Esophagus muscularis mucosa (tissue), 4 donors: ENCODE results near the gene RHOU. TPM values are rescaled to one million over a fixed set of nuclear protein-coding genes. Genes with fewer than 3 reads are reported as not detected.

ENCODE experiments used
- DNase-seq: peaks from one replicate; pipeline ENCODE4 v3.0.0-alpha.2; 2017; ENCODE audit errors: extremely low spot score
- H3K27ac ChIP-seq, 4 donors: fragments of 200-600 bp; sonication (generic); replicated peaks in 1 of 4; 1 replicate in 3 of 4; 2 replicates in 1 of 4; pipeline ENCODE4 v1.5.1; 2016 to 2019; ENCODE audit warnings: mild to moderate bottlenecking in 1 of 4
- H3K27me3 ChIP-seq, 4 donors: fragments of 200-600 bp; sonication (generic); one replicate each; pipeline versions ENCODE4 v1.5.1 to v1.6.0; 2016 to 2019
- H3K36me3 ChIP-seq, 4 donors: fragments of 200-600 bp; sonication (generic); one replicate each; pipeline ENCODE4 v1.5.1; 2016 to 2019
- H3K4me1 ChIP-seq, 4 donors: fragments of 200-600 bp; sonication (generic); one replicate each; pipeline ENCODE4 v1.5.1; 2016 to 2019
- H3K4me3 ChIP-seq, 4 donors: fragments of 200-600 bp; sonication (generic); 1 replicate in 2 of 4; 2 replicates in 2 of 4; pipeline ENCODE4 v1.5.1; 2016 to 2019; ENCODE audit warnings: mild to moderate bottlenecking in 4 of 4, moderate library complexity in 1 of 4
- H3K9me3 ChIP-seq, 4 donors: fragments of 200-600 bp; sonication (generic); 1 replicate in 3 of 4; 2 replicates in 1 of 4; pipeline ENCODE4 v1.5.1; 2016 to 2019
- CTCF ChIP-seq, 3 experiments: fragments of 200-600 bp in 2 of 3; fragments of 450-650 bp in 1 of 3; sonication (generic) in 2 of 3; IDR thresholded peaks; one replicate each; pipeline ENCODE4 v1.5.1; 2017 to 2019; ENCODE audit warnings: antibody characterized with exemption in 3 of 3, mild to moderate bottlenecking in 2 of 3, moderate library complexity in 1 of 3
- EP300 ChIP-seq: sonication (generic); formaldehyde crosslinking; IDR thresholded peaks from one replicate; pipeline ENCODE4 v1.6.1; 2017; ENCODE audit warnings: antibody characterized with exemption
- POLR2A ChIP-seq: fragments of 450-650 bp; IDR thresholded peaks from one replicate; pipeline ENCODE4 v1.6.1; 2017; ENCODE audit warnings: antibody characterized with exemption, moderate library complexity, mild to moderate bottlenecking, low read depth
- POLR2AphosphoS5 ChIP-seq, 2 donors: sonication (generic); formaldehyde crosslinking; IDR thresholded peaks; one replicate each; pipeline ENCODE4 v1.6.1; 2017; ENCODE audit warnings: antibody characterized with exemption in 2 of 2
- WGBS: methylation state at CpG from one replicate; pipeline ENCODE4 v1.1.5; 2018; 5-methylcytosine and 5-hydroxymethylcytosine counted together
- intact Hi-C: fragments of 100-400 bp; cut with DNase I; formaldehyde crosslinking; loops from one replicate; pipeline ENCODE4 v1.15.1; 2023
- total RNA-seq, 4 donors: library from RNA; depleted of rRNA; stranded (reverse); fragments of >200 nt; gene quantifications; one replicate each; pipeline versions ENCODE4 v1.1.0 to v1.2.1, GENCODE V29; 2016

The RHOU gene
- total RNA-seq, 4 donors from 2014 or later, result 24.1 to 36.0 (median 26.0) TPM

GRCh38 chr1:228740543-228741317 lies 5.5 kb downstream of the RHOU start:
- H3K27me3 ChIP-seq, result no peaks in the 10 kb centered on the region
- 77% methylated on average over 8 of the region's 8 CpGs for WGBS
- intact Hi-C loops, result no loop called here
- TF ChIP-seq EP300 (no peak), POLR2AphosphoS5 (IDR thresholded peaks at IDR 0.05) (no peak), POLR2A (no peak), CTCF (IDR thresholded peaks at IDR 0.05) (no peak)
- no peak overlapping the region for H3K4me3 ChIP-seq
- DNase-seq, result no peak
- H3K27ac ChIP-seq, result peak overlapping the region in 1 of 4 donors; percentile 95
- H3K4me1 ChIP-seq, result peaks cover 11 to 54% (median 48%) of the 10 kb centered on the region in 4 donors
- H3K9me3 ChIP-seq, result no peaks in the 10 kb centered on the region
- H3K36me3 ChIP-seq, result peaks cover 13 to 61% (median 25%) of the 10 kb centered on the region in 4 donors

- H3K4me1 ChIP-seq, result peaks cover 4 to 48% (median 42%) of the 10 kb centered on the region in 4 donors
- intact Hi-C loops, result no loop called here
- peaks cover 13 to 63% (median 26%) of the 10 kb centered on the region in 4 donors for H3K36me3 ChIP-seq
- TF ChIP-seq CTCF (IDR thresholded peaks at IDR 0.05) (no peak), POLR2A (no peak), EP300 (no peak), POLR2AphosphoS5 (IDR thresholded peaks at IDR 0.05) (no peak)
- WGBS, result 88% methylated on average over 8 of the region's 8 CpGs
- H3K27me3 ChIP-seq, result no peaks in the 10 kb centered on the region
- DNase-seq, result no peak
- no peak overlapping the region for H3K27ac ChIP-seq
- H3K9me3 ChIP-seq, result no peaks in the 10 kb centered on the region
- no peak overlapping the region for H3K4me3 ChIP-seq
Measured at GRCh38 chr1:228742281-228742860, 7.1 kb downstream of the RHOU start.

- H3K27me3 ChIP-seq, result no peaks in the 10 kb centered on the region
- H3K27ac ChIP-seq, result no peak overlapping the region
- 96% methylated on average over 13 of the region's 13 CpGs for WGBS
- H3K4me1 ChIP-seq, result peaks cover 2 to 38% (median 33%) of the 10 kb centered on the region in 4 donors
- TF ChIP-seq POLR2AphosphoS5 (IDR thresholded peaks at IDR 0.05) (no peak), POLR2A (no peak), CTCF (IDR thresholded peaks at IDR 0.05) (no peak), EP300 (no peak)
- H3K36me3 ChIP-seq, result peaks cover 13 to 63% (median 26%) of the 10 kb centered on the region in 4 donors
- intact Hi-C loops, result no loop called here
- DNase-seq, result no peak
- no peaks in the 10 kb centered on the region for H3K9me3 ChIP-seq
- H3K4me3 ChIP-seq, result no peak overlapping the region
Measured at GRCh38 chr1:228743405-228743804, 8.1 kb downstream of the RHOU start.

- Histone ChIP-seq H3K9me3 (no peaks in the 10 kb centered on the region), H3K27me3 (no peaks in the 10 kb centered on the region), H3K27ac (no peak overlapping the region), H3K36me3 (peaks cover 13 to 54% (median 26%) of the 10 kb centered on the region in 4 donors), H3K4me1 (peaks cover 0 to 28% (median 23%) of the 10 kb centered on the region in 4 donors), H3K4me3 (no peak overlapping the region)
- TF ChIP-seq POLR2A (no peak), EP300 (no peak), CTCF (IDR thresholded peaks at IDR 0.05) (no peak), POLR2AphosphoS5 (IDR thresholded peaks at IDR 0.05) (no peak)
- DNase-seq, result no peak
- intact Hi-C loops, result no loop called here
- WGBS, result 98% methylated on average over 6 of the region's 6 CpGs
Measured at GRCh38 chr1:228744356-228744755, 9.1 kb downstream of the RHOU start.
